SK-N-SH treated with all-trans-retinoic acid at 6 μM for 48 hours (cell line): ENCODE results near the gene PARD3B.

ENCODE experiments used
- ATAC-seq: fragments of 200-7000 bp; cut with Tn5 transposase; 3 replicates; pipeline ENCODE4 v1.9.1; 2020; ENCODE audit warnings: mild to moderate bottlenecking, moderate library complexity
- ARNTL ChIP-seq: fragments of 450-650 bp; formaldehyde crosslinking; IDR thresholded peaks from 2 replicates; pipeline ENCODE4 v1.5.0; 2020; ENCODE audit warnings: low read depth, mild to moderate bottlenecking, moderate library complexity, borderline replicate concordance
- BACH2 ChIP-seq: fragments of 250-450 bp; sonication (Bioruptor Pico); IDR thresholded peaks from 2 replicates; pipeline ENCODE4 v1.9.0; 2021; ENCODE audit warnings: mild to moderate bottlenecking, borderline replicate concordance
- CSDC2 ChIP-seq: fragments of 250-450 bp; sonication (Bioruptor Pico); IDR thresholded peaks from 2 replicates; pipeline ENCODE4 v1.5.0; 2020; ENCODE audit warnings: mild to moderate bottlenecking, moderate library complexity
- ESRRG ChIP-seq: fragments of 250-450 bp; sonication (Bioruptor Pico); IDR thresholded peaks from 2 replicates; pipeline ENCODE4 v1.6.1; 2021; ENCODE audit warnings: mild to moderate bottlenecking
- OSR1 ChIP-seq: fragments of 250-450 bp; sonication (Bioruptor Pico); IDR thresholded peaks from 2 replicates; pipeline ENCODE4 v1.8.0; 2022; ENCODE audit warnings: moderate library complexity, mild to moderate bottlenecking, inconsistent platforms
- PPARA ChIP-seq: fragments of 250-450 bp; sonication (Bioruptor Pico); IDR thresholded peaks from 2 replicates; pipeline ENCODE4 v1.5.0; 2020; ENCODE audit warnings: mild to moderate bottlenecking, borderline replicate concordance
- RARB ChIP-seq: fragments of 250-450 bp; sonication (Bioruptor Pico); IDR thresholded peaks from 2 replicates; pipeline ENCODE4 v1.8.0; 2021; ENCODE audit warnings: mild to moderate bottlenecking, moderate library complexity
- SNAI2 ChIP-seq: fragments of 250-450 bp; sonication (Bioruptor Pico); IDR thresholded peaks from 2 replicates; pipeline ENCODE4 v1.5.0; 2020; ENCODE audit warnings: mild to moderate bottlenecking, moderate library complexity
- TCF4 ChIP-seq: fragments of 250-450 bp; sonication (Bioruptor Pico); IDR thresholded peaks from 2 replicates; pipeline ENCODE4 v1.8.0; 2021; ENCODE audit warnings: mild to moderate bottlenecking, moderate library complexity, borderline replicate concordance
- TOX ChIP-seq: fragments of 250-450 bp; sonication (Bioruptor Pico); IDR thresholded peaks from 2 replicates; pipeline ENCODE4 v1.8.0; 2021; ENCODE audit warnings: mild to moderate bottlenecking, moderate library complexity, borderline replicate concordance
- ZC3H10 ChIP-seq: fragments of 250-450 bp; sonication (Bioruptor Pico); IDR thresholded peaks from 2 replicates; pipeline ENCODE4 v1.5.1; 2021; ENCODE audit warnings: mild to moderate bottlenecking, moderate library complexity
- ZFP3 ChIP-seq: fragments of 250-450 bp; sonication (Bioruptor Pico); IDR thresholded peaks from 2 replicates; pipeline ENCODE4 v1.5.0; 2020; ENCODE audit warnings: mild to moderate bottlenecking, moderate library complexity
- ZFP30 ChIP-seq: fragments of 450-650 bp; formaldehyde crosslinking; IDR thresholded peaks from 2 replicates; pipeline ENCODE4 v1.5.0; 2022; ENCODE audit warnings: mild to moderate bottlenecking, moderate library complexity
- ZNF565 ChIP-seq: fragments of 450-650 bp; formaldehyde crosslinking; conservative IDR thresholded peaks from 2 replicates; pipeline ENCODE4 v1.5.0; 2020; ENCODE audit warnings: low read depth, mild to moderate bottlenecking, moderate library complexity
- ZNF70 ChIP-seq: fragments of 450-650 bp; formaldehyde crosslinking; IDR thresholded peaks from 2 replicates; pipeline ENCODE4 v1.5.0; 2020; ENCODE audit warnings: mild to moderate bottlenecking, moderate library complexity
- TF ChIP-seq, protein P1 (sequence below): fragments of 250-450 bp; sonication (Bioruptor Pico); IDR thresholded peaks from 2 replicates; pipeline ENCODE4 v1.5.1; 2020; ENCODE audit warnings: low read depth, mild to moderate bottlenecking, moderate library complexity
- TF ChIP-seq, protein P2 (sequence below): fragments of 250-450 bp; sonication (Bioruptor Pico); IDR thresholded peaks from 2 replicates; pipeline ENCODE4 v1.8.0; 2021; ENCODE audit warnings: low read depth, mild to moderate bottlenecking, moderate library complexity, borderline replicate concordance
- TF ChIP-seq, protein P3 (sequence below): fragments of 250-450 bp; sonication (Bioruptor Pico); IDR thresholded peaks from 2 replicates; pipeline ENCODE4 v1.5.0; 2020; ENCODE audit warnings: mild to moderate bottlenecking, moderate library complexity
- TF ChIP-seq, protein P4 (sequence below): fragments of 250-450 bp; sonication (Bioruptor Pico); IDR thresholded peaks from 2 replicates; pipeline ENCODE4 v1.8.0; 2020; ENCODE audit warnings: mild to moderate bottlenecking, moderate library complexity, borderline replicate concordance
- TF ChIP-seq, protein P5 (sequence below): fragments of 250-450 bp; sonication (Bioruptor Pico); IDR thresholded peaks from 2 replicates; pipeline ENCODE4 v1.5.1; 2021; ENCODE audit warnings: mild to moderate bottlenecking, moderate library complexity

The PARD3B gene

DNA sequence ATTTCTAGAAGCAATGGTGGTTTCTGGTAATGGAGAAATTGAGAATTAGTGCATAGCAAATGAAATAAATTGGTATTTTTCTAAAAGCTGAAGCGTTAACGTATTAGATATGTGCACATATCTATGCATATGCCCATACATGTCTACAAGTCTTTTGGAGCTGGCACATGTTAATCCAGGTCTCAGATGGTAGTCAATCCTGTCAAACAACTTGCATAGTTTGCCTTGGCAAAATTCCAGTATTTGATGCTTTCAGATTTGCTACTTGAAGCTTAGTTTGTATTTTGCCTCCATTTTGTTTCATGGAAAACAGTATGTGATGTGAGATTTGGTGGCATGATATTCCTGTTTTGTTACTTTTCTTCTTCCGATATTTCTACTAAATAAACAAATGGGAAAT lies 304.6 kb downstream of the PARD3B start:
- TF ChIP-seq ZNF70, result no peak
- TF ChIP-seq, all 23 proteins: peak for 0
- no peak for ATAC-seq

DNA sequence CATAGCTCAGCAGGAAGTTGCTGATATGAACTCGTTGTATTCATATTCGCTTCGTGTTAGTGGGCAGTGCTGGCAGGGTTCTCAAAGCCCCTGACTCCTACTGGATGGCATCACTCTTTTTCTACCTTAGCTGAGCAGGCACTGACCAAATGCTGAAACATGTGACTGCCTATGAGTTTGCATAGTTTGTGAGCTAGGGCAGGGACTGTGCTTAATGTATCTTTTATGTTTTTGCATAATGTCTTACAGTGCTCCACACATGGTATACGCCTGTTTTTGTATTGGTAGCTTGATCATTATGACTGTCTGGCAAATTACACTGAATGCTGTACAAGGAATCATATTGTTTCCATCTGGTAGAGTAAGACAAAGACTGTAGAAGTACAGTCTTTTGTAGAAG lies 305.3 kb downstream of the PARD3B start:
- ATAC-seq, result no peak
- no peak for TF ChIP-seq ZNF70
- no peak for TF ChIP-seq ARNTL (CRISPR knock-in tag)

DNA sequence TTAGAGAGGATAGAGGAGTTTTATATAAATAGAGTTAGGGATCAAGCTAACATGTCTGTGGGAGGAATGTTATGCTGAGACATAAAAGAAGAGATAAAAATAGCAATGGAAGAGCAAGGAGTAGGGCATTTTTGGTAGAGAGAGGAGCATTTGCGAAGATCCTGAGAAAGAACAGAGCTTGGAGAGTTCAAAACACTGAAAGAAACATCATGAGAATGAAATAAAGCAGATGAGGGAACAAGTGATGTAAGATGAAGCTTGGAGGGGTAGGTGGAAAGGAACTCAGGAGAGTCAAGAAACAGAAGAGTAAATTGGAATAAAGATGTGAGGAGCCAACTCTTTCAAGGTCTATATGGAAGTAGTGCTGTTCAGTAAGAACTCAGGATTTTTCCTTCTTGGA lies 308.6 kb downstream of the PARD3B start:
- no peak for ATAC-seq
- TF ChIP-seq, protein P1, sequence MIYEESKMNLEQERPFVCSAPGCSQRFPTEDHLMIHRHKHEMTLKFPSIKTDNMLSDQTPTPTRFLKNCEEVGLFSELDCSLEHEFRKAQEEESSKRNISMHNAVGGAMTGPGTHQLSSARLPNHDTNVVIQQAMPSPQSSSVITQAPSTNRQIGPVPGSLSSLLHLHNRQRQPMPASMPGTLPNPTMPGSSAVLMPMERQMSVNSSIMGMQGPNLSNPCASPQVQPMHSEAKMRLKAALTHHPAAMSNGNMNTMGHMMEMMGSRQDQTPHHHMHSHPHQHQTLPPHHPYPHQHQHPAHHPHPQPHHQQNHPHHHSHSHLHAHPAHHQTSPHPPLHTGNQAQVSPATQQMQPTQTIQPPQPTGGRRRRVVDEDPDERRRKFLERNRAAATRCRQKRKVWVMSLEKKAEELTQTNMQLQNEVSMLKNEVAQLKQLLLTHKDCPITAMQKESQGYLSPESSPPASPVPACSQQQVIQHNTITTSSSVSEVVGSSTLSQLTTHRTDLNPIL (CRISPR knock-in tag), result no peak
- TF ChIP-seq, protein P2, sequence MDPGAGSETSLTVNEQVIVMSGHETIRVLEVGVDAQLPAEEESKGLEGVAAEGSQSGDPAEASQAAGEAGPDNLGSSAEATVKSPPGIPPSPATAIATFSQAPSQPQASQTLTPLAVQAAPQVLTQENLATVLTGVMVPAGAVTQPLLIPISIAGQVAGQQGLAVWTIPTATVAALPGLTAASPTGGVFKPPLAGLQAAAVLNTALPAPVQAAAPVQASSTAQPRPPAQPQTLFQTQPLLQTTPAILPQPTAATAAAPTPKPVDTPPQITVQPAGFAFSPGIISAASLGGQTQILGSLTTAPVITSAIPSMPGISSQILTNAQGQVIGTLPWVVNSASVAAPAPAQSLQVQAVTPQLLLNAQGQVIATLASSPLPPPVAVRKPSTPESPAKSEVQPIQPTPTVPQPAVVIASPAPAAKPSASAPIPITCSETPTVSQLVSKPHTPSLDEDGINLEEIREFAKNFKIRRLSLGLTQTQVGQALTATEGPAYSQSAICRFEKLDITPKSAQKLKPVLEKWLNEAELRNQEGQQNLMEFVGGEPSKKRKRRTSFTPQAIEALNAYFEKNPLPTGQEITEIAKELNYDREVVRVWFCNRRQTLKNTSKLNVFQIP (CRISPR knock-in tag), result no peak
- TF ChIP-seq TCF4 (no peak), RARB (CRISPR knock-in tag) (no peak), ZNF70 (no peak), ZFP3 (CRISPR knock-in tag) (no peak), TOX (CRISPR knock-in tag) (no peak), ZC3H10 (CRISPR knock-in tag) (no peak), ZNF565 (no peak), ZFP30 (no peak), CSDC2 (no peak), PPARA (CRISPR knock-in tag) (no peak), ESRRG (CRISPR knock-in tag) (no peak), BACH2 (CRISPR knock-in tag) (no peak), SNAI2 (CRISPR knock-in tag) (no peak), OSR1 (CRISPR knock-in tag) (no peak), ARNTL (CRISPR knock-in tag) (no peak)
- TF ChIP-seq, protein P3, sequence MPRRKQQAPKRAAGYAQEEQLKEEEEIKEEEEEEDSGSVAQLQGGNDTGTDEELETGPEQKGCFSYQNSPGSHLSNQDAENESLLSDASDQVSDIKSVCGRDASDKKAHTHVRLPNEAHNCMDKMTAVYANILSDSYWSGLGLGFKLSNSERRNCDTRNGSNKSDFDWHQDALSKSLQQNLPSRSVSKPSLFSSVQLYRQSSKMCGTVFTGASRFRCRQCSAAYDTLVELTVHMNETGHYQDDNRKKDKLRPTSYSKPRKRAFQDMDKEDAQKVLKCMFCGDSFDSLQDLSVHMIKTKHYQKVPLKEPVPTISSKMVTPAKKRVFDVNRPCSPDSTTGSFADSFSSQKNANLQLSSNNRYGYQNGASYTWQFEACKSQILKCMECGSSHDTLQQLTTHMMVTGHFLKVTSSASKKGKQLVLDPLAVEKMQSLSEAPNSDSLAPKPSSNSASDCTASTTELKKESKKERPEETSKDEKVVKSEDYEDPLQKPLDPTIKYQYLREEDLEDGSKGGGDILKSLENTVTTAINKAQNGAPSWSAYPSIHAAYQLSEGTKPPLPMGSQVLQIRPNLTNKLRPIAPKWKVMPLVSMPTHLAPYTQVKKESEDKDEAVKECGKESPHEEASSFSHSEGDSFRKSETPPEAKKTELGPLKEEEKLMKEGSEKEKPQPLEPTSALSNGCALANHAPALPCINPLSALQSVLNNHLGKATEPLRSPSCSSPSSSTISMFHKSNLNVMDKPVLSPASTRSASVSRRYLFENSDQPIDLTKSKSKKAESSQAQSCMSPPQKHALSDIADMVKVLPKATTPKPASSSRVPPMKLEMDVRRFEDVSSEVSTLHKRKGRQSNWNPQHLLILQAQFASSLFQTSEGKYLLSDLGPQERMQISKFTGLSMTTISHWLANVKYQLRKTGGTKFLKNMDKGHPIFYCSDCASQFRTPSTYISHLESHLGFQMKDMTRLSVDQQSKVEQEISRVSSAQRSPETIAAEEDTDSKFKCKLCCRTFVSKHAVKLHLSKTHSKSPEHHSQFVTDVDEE (CRISPR knock-in tag), result no peak
- TF ChIP-seq, protein P4, sequence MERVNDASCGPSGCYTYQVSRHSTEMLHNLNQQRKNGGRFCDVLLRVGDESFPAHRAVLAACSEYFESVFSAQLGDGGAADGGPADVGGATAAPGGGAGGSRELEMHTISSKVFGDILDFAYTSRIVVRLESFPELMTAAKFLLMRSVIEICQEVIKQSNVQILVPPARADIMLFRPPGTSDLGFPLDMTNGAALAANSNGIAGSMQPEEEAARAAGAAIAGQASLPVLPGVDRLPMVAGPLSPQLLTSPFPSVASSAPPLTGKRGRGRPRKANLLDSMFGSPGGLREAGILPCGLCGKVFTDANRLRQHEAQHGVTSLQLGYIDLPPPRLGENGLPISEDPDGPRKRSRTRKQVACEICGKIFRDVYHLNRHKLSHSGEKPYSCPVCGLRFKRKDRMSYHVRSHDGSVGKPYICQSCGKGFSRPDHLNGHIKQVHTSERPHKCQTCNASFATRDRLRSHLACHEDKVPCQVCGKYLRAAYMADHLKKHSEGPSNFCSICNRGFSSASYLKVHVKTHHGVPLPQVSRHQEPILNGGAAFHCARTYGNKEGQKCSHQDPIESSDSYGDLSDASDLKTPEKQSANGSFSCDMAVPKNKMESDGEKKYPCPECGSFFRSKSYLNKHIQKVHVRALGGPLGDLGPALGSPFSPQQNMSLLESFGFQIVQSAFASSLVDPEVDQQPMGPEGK, result no peak
- TF ChIP-seq, protein P5, sequence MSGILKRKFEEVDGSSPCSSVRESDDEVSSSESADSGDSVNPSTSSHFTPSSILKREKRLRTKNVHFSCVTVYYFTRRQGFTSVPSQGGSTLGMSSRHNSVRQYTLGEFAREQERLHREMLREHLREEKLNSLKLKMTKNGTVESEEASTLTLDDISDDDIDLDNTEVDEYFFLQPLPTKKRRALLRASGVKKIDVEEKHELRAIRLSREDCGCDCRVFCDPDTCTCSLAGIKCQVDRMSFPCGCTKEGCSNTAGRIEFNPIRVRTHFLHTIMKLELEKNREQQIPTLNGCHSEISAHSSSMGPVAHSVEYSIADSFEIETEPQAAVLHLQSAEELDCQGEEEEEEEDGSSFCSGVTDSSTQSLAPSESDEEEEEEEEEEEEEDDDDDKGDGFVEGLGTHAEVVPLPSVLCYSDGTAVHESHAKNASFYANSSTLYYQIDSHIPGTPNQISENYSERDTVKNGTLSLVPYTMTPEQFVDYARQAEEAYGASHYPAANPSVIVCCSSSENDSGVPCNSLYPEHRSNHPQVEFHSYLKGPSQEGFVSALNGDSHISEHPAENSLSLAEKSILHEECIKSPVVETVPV (CRISPR knock-in tag), result no peak

DNA sequence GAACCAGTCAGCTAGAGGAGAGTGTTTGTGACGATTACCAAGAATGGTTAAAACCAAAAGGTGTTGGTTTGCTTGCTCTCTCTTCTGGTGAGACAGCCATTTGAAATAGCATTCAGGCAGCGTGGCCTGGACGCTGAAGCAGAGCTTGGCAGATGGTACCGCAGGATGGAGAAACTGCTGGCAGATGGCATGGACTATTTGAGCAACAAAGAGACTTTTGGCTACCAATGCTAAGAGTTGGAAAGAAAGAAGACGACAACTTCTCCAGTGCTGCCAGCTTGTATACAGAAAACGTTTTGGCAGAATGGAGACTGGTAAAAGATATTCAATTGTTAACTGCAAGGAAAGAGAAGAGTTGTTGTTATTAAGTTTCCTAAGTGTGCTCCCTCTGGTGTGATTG lies 315.0 kb downstream of the PARD3B start:
- no peak for ATAC-seq
- TF ChIP-seq ZFP30, result no peak
- TF ChIP-seq, protein P5 (CRISPR knock-in tag), result no peak
- no peak for TF ChIP-seq PPARA (CRISPR knock-in tag)
- TF ChIP-seq, protein P2 (CRISPR knock-in tag), result no peak
- TF ChIP-seq, all 23 proteins: peak for 0
